Activated naive CD4-positive, alpha-beta T cell treated with Interleukin-2 at 50 U/mL for 16 hours (primary cell): ENCODE data around the gene STK17A.
"Not testable (repeated sequence)": the region's sequence is repeated elsewhere in the genome, so short reads cannot be mapped to it uniquely, and the experiment has no call there.

Experiments
- DNase-seq: peaks from one replicate; pipeline ENCODE4 v3.0.0-alpha.2; 2020

STK17A gene

DNA sequence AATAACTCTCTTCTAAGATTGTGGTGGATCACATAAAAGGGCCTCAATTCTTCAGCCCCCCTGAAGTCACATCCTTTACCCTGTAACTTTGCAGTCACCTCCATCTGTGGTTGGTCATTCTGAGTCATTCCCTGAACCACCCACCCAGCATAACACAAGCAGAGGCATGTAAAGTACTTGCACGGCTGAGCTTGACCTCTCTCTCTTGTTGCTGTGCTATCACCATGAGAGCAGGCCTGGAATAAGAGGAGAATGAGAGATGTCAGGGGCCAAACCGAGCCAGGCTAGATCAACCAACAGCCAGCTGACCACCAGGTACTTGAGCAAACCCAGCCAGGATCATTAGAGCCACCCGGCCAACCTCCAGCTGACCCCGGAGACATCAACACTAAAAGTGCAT, 13.5 kb upstream of the STK17A start:
- no peak for DNase-seq

DNA sequence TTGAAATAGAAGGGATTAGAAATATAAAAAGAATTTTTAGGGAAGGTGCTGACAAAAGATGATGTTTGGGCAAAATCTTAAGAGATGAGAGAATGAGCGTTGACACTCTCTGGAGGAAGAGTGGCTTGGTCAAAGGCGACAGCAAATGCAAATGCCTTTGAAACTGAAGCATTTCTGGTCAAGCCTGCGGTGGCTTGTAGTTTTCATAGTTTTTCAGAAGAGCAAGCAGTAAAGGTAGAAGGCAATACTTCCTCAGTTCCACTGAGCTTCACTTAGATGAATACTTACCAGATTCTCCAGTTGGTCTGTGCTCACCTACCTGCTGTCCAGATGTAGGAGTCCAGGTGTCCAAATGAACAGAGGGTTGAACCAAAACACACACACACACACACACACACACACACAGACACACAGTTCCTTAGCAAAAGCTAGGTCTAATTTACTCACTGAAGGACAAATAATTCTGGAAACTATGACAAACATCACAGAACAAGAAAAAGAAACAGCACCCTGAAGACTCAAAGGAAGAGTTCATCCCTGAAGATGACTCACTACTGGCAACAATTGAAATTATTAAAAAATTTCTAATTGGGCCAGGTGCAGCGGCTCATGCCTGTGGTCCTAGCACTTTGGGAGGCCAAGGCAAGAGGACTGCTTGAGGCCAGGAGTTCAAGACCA, 12.1 kb upstream of the STK17A start:
- no peak for DNase-seq

DNA sequence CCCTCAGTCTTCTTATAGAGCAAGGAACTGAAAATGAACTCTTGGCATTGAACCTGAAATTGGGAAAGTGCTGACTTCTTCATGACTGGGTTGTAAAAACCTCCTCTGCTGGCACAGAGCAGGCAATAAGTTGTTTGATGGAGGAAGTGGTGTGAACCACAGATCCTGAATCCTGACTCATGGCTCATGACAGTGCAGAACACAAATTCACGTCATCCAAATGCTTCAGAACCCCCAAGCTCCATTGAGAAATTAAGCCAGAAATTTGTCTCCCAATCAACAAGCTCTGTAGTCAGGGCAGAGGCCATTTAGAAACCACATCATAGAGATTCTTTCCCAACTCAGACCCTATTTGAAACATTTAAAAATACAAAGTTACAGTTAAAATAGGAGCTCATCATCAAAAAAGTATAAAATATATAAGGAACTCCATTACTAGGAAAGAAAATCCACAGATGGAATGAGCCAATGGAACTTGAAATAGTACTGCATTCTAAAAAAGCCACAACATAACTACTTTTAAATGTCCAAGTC, 10.3 kb upstream of the STK17A start:
- DNase-seq: peak; percentile 34

DNA sequence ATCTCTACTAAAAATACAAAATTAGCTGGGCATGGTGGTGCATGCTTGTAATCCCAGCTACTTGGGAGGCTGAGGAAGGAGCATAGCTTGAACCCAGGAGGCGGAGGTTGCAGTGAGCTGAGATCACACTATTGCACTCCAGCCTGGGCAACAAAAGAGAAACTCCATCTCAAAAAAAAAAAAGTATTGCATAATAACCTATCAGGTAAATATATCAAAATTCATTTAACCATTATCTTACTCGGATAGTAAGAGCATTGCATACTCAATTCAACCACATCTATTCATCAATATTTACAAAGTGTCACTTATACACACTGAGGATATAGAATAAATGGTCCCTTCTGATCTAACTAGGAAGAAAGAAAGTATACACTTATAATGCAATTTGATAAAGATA, 9.1 kb upstream of the STK17A start:
- not testable (repeated sequence) for DNase-seq

DNA sequence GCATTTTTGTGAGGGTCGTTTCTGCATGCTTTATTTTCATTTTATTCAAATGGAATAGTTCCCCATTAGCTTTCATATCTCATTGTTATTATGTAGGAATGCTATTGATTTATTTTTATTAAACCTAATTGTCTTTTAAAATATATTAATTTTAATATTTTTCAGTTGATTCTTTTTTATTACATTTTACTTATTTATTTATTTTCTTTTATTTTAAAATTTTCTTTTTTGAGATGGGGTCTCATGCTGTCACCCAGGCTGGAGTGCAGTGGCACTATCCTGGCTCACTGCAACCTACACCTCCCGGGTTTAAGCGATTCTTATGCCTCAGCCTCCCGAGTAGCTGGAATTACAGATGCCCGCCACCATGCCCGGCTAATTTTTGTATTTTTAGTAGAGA, 7.4 kb upstream of the STK17A start:
- DNase-seq: no peak

DNA sequence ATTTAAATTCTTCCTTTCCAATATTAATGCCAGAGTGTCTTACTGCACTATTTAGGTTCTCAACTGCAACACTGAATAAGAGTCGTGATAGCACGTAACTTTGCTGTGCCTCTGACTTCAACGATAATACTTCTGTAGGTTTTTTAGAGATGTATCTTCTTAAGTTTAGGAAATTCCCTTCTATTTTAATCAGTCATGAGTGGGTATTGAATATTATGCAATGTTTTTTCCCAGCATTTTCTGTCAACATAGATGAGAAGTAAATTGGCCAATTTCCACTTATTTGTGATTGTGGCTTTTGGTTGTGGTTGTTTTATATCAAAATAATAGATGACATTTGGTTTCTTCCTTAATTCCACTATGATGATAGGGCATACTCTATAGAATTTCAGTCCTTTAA, 6.7 kb upstream of the STK17A start:
- no peak for DNase-seq

DNA sequence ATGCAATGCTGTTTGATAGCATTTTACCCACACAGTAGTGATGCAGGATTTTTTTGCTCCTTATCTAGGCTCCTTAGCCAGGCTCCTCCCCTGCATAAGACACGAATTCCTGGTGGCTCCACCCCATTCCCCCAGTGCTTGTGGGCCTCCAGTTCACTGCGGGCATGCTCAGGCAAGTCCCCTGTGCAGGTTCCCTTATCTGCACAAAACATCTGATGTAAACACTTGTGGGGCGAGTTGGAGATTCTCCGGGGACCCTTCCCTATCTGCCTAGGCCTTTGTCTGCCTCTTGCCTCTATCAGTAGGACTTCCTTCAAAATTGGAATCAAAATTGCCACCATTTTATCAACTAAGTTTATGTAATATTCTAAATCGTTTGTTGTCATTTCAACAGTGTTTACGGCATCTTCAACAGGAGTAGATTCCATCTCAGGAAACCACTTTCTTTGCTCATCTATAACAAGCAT, 5.4 kb upstream of the STK17A start:
- no peak for DNase-seq

DNA sequence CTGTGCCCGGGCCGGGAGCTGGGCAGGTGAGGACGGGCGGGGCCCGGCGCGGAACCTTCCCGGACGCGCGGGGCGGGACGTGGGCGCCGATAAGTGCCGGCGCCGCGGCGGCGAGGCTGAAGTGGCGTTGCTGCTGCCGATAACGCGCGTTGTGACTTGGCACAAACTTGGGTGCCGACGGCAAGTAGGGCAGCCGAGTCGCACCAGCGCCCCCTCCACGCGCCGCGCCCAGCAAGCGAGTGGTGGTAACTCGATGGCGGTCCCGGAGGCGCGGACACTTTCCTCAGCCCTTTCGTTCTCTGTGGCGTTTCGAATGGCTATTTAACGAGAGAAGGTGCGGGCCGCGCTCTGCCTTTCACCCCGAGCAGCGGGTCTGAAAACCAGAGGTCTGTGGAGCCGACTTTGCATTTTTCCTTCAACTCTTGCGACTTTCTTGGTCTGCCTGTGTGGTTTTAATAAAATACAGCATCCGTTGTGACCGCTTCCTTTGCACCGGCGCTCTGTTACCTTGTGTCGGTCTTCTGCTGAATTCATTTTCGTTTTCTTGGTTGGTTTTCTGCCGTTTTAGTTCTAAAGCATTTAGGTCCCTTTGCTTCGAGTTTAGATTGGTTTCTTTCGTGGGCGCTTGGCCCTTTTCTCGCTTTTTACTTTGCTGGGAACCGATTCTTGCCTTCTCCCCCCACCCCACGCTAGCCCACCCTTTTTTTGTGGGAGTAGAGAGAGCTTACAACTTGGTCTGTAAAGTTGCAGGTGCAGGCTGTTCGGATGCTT, 701 bp downstream of the STK17A start:
- DNase-seq: peak; percentile 68

DNA sequence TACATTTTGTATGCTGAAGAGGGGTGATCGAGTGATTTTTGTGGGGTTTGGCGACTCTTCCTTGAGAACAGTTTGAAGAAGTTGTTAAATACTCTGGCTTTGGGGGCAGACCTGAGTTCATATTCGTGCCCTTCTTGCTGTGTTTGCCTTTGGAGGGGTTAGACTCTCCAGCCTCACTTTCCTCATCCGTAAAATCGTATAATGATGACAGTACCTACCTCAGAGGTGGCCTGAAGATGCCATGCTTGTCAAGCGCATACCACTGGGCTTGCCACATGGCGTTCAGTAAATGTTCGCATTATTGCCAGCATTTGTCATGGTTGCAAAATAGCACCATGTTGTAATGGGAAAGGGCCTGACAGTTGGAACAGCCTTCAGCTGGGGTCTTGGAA, 1.3 kb downstream of the STK17A start:
- DNase-seq: peak; percentile 34

DNA sequence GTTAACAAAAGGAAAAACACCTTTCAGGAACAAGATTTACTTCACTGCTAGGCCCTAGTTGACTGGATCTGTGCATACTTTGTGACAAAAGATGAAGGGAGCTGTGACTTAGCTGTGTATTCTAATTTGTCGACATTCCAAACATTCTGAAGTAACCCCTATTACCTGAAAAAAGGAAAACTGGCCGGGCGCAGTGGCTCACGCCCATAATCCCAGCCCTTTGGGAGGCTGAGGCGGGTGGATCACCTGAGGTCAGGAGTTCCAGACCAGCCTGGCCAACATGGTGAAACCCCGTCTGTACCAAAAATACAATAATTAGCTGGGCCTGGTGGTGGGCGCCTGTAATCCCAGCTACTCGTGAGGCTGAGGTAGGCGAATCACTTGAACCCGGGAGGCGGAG, 1.8 kb downstream of the STK17A start:
- DNase-seq: not testable (repeated sequence)

DNA sequence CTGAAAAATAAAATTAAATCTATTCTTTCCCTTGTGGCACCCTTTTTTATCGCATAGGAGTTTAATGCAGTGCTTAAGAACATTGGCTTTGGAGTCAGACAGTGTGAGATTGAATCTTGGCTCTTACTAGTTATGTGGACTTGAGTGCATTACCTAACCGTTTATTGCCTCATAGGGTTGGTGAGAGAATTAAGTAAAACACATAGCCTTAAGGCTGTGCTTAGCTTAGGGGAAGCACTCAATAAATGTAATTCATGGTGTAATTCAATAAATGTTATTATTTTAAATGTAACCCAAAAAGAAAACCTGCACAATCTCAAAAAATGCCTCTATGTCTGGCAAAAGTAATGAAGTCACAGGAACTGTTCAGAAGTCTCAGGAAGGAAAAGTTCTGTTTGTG, 2.7 kb downstream of the STK17A start:
- no peak for DNase-seq

DNA sequence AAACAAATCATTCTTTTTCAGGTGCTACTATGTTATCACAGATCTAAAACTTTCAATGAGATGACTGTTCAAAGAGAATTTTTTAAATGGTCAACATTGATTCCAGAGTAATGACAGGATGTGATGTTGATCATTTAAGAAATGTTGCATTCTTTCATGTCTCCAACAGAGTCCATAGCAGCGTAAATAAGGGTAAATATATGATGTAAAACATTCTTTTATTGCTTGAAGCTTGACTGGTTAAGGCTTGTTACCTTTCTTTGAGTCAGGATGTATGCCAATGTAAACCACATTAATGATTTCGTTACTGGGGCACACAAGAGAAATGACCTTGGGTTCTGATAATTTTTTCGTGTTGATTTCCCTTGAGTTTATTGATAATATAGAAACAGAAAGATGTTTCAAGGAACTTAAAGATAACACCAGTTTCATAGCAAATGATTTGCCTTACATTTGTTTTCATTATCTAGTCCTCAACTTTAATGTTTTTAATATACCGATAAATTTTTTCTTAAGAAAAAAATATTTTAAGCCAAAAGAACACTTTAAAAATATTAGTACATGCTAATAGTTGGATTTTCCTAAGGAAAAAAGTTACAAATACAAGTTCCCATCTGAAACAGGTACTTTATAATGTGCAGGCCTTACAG, 3.5 kb downstream of the STK17A start:
- no peak for DNase-seq

DNA sequence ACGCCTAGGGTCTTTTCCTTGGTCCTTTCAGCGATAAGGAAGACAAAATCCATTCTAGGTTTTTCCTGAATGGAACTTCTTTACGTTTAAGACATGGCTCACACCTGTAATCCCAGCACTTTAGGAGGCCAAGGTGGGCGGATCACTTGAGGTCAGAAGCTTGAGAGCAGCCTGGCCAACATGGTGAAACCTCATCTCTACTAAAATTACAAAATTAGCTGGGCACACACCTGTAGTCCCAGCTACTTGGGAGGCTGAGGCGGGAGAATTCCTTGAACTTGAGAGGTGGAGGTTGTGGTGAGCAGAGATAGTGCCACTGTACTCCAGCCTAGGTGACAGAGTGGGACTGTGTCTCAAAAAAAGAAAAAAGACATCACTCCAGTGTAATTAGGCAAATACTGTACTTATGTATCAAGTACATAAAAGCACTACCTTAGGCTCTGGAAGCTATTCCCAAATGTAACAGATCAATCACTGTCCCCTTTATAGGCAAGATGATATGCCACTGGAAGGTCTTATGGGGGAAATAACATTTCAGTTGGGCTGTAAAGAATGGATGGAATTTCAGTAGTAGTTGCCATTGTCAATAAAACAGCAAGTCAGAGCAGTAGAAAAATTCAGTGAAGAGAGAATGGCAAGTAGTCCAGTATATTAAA, 5.7 kb downstream of the STK17A start:
- no peak for DNase-seq

DNA sequence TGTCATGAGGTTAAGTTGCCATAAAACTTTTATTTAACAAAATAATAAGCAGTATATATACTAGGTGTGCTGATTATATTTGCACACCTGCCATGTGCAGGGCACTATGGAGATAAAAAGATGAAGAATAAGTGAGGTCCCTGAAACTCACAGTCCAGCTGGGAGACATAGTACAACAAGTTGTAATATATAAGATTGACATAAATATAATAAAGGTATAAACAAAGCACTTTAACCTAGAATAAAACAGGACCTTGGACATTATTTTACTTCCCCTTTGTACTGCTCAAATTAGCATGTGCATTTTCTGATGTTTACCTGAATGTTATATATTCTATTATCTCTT, 6.2 kb downstream of the STK17A start:
- DNase-seq: no peak

DNA sequence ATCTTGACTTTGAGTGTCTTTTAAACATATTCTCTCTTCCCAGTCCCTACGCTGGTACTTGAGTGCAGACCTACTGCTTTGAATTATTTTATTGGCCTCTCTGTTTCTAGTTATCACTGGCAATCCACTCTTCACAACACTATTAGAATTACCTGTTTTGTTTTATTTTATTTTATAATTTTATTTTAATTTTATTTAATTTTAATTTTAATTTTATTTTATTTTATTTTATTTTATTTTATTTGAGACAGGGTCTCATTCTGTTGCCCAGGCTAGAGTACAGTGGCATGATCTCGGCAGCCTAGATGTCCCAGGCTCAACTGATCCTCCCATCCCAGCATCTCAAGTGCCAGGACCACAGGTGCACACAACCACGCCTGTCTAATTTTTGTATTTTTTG, 6.8 kb downstream of the STK17A start:
- DNase-seq: no peak

DNA sequence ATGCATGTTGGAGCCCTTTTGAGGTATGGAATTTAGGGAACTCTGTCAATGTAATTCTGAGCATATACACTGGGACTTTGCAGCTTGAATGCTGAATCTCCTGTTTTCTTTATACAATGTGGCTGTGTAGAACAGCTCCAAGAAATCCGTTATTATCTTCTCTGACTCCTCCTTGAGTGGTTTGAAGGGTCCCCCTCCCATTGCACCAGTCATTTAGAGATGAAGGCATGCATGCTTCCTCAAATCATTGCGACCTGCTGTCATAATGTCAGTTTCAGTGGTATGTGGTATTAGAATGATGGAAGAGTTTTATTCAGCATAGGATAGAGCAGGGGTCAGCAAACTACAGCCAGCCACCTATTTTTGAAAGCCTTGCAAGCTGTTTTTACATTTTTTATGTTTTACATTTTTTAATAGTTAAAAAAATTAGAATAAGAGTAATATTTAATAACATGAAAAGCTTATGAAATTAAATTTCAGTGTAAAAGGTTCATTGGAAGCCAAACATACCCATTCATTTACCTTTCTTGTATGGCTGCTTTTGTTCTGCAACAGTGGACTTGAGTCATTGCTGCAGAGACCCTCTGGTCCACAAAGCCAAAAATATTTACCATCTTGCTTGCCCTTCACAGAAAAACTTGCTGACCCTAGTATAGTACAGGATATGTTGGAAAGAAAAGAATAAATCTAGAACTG, 8.1 kb downstream of the STK17A start:
- DNase-seq: peak; percentile 48

DNA sequence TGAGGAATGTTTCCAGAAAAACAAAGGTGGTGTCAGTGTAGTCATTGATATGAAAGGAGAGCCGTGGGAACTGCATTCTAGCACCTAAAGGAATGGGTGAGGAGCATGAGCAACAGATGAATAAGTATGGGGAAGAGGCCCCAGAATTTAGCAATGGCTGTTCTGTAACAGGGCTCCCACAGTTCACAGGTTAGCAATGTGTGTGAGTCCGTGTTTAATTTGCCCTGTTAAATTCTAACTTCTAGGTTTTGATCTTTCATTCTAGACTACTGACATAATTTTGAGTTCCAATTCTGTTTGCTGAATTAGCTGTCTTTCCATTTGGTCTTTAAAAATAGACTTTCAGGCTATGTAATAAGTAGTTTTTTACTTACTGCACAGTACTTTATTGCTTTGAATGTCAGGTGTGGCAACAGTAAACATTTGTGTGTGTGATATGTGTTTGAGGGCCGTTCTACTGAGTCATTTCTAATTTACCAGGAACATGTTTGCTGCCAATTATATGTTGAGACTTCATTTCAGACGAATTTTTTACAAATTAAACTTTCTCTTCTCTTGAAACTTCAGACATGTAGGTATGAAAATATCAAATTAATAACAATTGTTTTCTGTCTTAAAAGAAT, 8.8 kb downstream of the STK17A start:
- no peak for DNase-seq

DNA sequence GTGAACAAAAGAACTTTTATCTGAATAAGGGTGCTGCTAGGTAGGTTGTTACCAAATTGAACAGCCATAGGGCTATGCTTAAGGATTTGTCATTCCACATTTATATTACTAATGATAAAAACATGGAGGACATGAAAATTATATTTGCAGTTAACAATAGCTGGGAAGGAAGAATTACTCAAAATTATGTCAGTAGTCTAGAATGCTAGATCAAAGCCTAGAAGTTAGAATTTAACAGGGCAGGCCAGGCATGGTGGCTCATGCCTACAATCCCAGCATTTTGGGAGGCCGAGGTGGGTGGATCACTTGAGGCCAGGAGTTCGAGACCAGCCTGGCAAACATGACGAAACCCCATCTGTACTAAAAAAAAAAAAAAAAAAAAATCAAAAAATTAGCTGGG, 9.4 kb downstream of the STK17A start:
- no peak for DNase-seq

DNA sequence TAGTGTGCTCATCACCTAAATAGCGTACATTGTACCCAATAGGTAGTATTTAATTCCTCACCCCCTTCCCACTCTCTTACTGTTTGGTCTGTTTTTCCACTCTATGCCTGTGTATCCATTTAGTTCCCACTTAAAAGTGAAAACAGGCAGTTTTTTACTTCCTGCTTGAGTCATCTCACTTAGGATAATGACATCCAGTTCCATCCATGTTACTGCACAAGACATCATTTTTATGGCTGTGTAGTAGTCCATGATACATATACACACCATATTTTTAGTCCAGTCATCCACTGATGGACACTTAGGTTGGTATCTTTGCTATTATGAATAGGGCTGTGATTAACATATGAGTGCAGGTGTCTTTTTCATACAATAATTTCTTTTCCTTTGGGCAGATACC, 10.1 kb downstream of the STK17A start:
- DNase-seq: no peak

DNA sequence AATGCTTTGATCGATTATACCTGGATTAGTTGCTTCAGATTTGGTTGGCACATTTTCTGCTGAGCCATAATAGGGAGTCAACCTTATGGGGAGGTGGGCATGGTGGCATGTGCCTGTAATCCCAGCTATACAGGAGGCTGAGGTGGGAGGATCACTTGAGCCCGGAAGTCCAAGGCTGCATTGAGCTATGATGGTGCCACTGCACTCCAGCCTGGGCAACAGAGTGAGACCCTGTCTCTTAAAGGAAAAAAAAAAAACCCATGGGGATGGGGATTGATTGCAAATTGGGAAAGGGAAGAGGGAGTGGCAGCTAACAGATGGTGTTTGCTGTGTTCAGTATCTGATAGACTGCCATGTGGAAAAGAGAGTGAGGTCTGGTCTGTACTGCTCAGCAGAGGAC, 11.1 kb downstream of the STK17A start:
- no peak for DNase-seq

DNA sequence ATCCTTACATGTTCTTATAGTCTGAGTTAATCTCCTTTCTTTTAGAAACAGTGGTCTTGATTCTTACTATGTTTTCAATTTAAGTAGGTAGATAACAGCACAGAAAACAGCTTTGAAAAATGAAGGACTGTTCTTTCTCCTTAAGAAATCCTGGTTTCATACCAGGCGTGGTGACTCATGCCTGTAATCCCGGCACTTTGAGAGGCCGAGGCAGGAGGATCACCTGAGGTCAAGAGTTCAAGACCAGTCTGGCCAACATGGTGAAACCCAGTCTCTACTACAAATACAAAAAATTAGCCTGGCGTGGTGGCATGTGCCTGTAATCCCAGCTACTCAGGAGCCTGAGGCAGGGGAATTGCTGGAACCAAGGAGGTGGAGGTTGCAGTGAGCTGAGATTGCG, 13.5 kb downstream of the STK17A start:
- not testable (repeated sequence) for DNase-seq

DNA sequence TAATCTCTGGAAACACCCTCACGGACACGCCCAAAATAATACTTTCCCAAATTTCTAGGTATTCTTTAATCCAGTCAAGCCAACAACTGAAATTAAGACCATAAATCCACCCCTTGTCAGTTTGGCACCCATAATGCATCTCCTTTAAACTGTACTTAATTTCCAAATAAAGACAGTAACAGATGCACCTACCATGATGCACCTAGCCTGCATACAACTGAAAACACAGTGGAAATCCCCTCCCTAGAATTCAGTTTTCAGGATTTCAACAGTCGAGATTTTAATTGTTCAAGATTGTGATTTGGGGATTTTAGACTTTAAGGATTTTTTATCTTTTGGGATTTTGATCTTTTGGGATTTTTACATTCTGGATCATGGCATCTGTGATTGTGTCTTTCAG, 17.1 kb downstream of the STK17A start:
- DNase-seq: no peak
